Mesendoderm (in vitro differentiated cells): ENCODE data around the gene DES.

Experiments used
- DNase-seq: peaks from one replicate; pipeline ENCODE4 v3.0.0; 2013
- H2AK5ac ChIP-seq: 2 replicates; pipeline ENCODE4 v1.6.1; 2013; ENCODE audit warnings: low read length, inconsistent platforms
- H2BK120ac ChIP-seq: 2 replicates; pipeline ENCODE4 v1.6.1; 2013; ENCODE audit warnings: low read depth, mild to moderate bottlenecking, low read length, moderate library complexity, mixed read lengths
- H2BK15ac ChIP-seq: replicated peaks from 2 replicates; pipeline ENCODE4 v1.6.1; 2013; ENCODE audit warnings: low read depth, mild to moderate bottlenecking, moderate library complexity
- H2BK5ac ChIP-seq: 2 replicates; pipeline ENCODE4 v1.6.1; 2013; ENCODE audit warnings: low read length, inconsistent platforms
- H3K18ac ChIP-seq: 2 replicates; pipeline ENCODE4 v1.6.1; 2013; ENCODE audit warnings: mild to moderate bottlenecking, low read length, mixed read lengths
- H3K23ac ChIP-seq: one replicate; pipeline ENCODE4 v1.6.1; 2013; ENCODE audit warnings: low read length
- H3K27ac ChIP-seq: 2 replicates; pipeline ENCODE4 v1.5.1; 2013; ENCODE audit warnings: low read depth, mild to moderate bottlenecking, inconsistent platforms, low read length, moderate library complexity
- H3K27me3 ChIP-seq: 2 replicates; pipeline ENCODE4 v1.6.1; 2013; ENCODE audit warnings: low read length, control low read depth, mild to moderate bottlenecking, inconsistent platforms; ENCODE audit not compliant: insufficient read depth, poor library complexity
- H3K36me3 ChIP-seq: 2 replicates; pipeline ENCODE4 v1.6.1; 2013; ENCODE audit warnings: low read length, inconsistent platforms; ENCODE audit not compliant: control insufficient read depth, insufficient read depth
- H3K4ac ChIP-seq: one replicate; pipeline ENCODE4 v1.6.1; 2013; ENCODE audit warnings: low read depth, mild to moderate bottlenecking, low read length, moderate library complexity
- H3K4me1 ChIP-seq: 2 replicates; pipeline ENCODE4 v1.6.1; 2013; ENCODE audit warnings: low read depth, low read length, inconsistent platforms; ENCODE audit not compliant: control insufficient read depth
- H3K4me2 ChIP-seq: 2 replicates; pipeline ENCODE4 v1.6.1; 2013; ENCODE audit warnings: low read length
- H3K4me3 ChIP-seq: 2 replicates; pipeline ENCODE4 v1.5.1; 2013; ENCODE audit warnings: mild to moderate bottlenecking, low read length
- H3K56ac ChIP-seq: one replicate; pipeline ENCODE4 v1.6.1; 2013; ENCODE audit warnings: low read length
- H3K79me1 ChIP-seq: 2 replicates; pipeline ENCODE4 v1.6.1; 2013; ENCODE audit warnings: low read length, inconsistent platforms
- H3K79me2 ChIP-seq: 2 replicates; pipeline ENCODE4 v1.6.1; 2013; ENCODE audit warnings: mild to moderate bottlenecking, low read length; ENCODE audit not compliant: control insufficient read depth, insufficient read depth
- H3K9ac ChIP-seq: 2 replicates; pipeline ENCODE4 v1.6.1; 2013; ENCODE audit warnings: low read length, inconsistent platforms
- H4K5ac ChIP-seq: one replicate; pipeline ENCODE4 v1.6.1; 2013; ENCODE audit warnings: low read length
- H4K8ac ChIP-seq: one replicate; pipeline ENCODE4 v1.6.1; 2013; ENCODE audit warnings: low read depth, mild to moderate bottlenecking, control low read depth, low read length, moderate library complexity
- WGBS: extraction: QIAGEN DNeasy Blood & Tissue Kit; methylation state at CpG from one replicate; pipeline ENCODE4 v1.1.7; 2013; ENCODE audit warnings: low lambda C conversion rate, missing lambda C conversion rate; ENCODE audit not compliant: insufficient coverage; ENCODE audit errors: extremely low coverage; 5-methylcytosine and 5-hydroxymethylcytosine counted together

Gene DES

GRCh38 chr2:219434718-219435525 is 16.7 kb downstream of the DES start, which contains the start of gene SPEG:
SPEG (plus strand) TSS chr2:219434843; CDS start chr2:219434978, 135 bp downstream.
- H3K27ac ChIP-seq, result no peak within 1 kb of the TSS
- no CpG with 5 or more reads among the region's 77 CpGs for WGBS

GRCh38 chr2:219435701-219436100 is 17.5 kb downstream of the DES start:
- no peak overlapping the region for H3K27ac ChIP-seq
- no peak overlapping the region for H2AK5ac ChIP-seq
- peaks cover 2% of the 10 kb centered on the region for H3K27me3 ChIP-seq
- no peaks in the 10 kb centered on the region for H3K36me3 ChIP-seq
- H3K56ac ChIP-seq, result no peak overlapping the region
- H2BK120ac ChIP-seq, result no peak overlapping the region
- H3K79me2 ChIP-seq, result no peaks in the 10 kb centered on the region
- DNase-seq, result no peak
- H3K18ac ChIP-seq, result no peak overlapping the region
- no peak overlapping the region for H3K9ac ChIP-seq
- no CpG with 5 or more reads among the region's 6 CpGs for WGBS
- H3K4ac ChIP-seq, result no peak overlapping the region
- H3K79me1 ChIP-seq, result no peaks in the 10 kb centered on the region
- no peak overlapping the region for H2BK5ac ChIP-seq
- H3K4me3 ChIP-seq, result no peak overlapping the region
- no peak overlapping the region for H3K23ac ChIP-seq
- no peak overlapping the region for H3K4me2 ChIP-seq
- no peaks in the 10 kb centered on the region for H3K4me1 ChIP-seq
- no peak overlapping the region for H2BK15ac ChIP-seq
- H4K8ac ChIP-seq, result no peak overlapping the region
- H4K5ac ChIP-seq, result no peak overlapping the region

More at GRCh38 chr2:219434718-219435525, 16.7 kb downstream of the DES start, which contains the start of gene SPEG:
- H3K23ac ChIP-seq, result no peak within 1 kb of the TSS
- no peak within 1 kb of the TSS for H2AK5ac ChIP-seq
- no peaks in the 10 kb centered on the region for H3K79me2 ChIP-seq
- no peak within 1 kb of the TSS for H4K5ac ChIP-seq
- H3K4me2 ChIP-seq, result peak within 1 kb of the TSS; percentile 10
- no peaks in the 10 kb centered on the region for H3K4me1 ChIP-seq
- no peak within 1 kb of the TSS for H3K4ac ChIP-seq
- H2BK15ac ChIP-seq, result no peak within 1 kb of the TSS
- no peak within 1 kb of the TSS for H3K4me3 ChIP-seq
- peaks cover 2% of the 10 kb centered on the region for H3K27me3 ChIP-seq
- H4K8ac ChIP-seq, result no peak within 1 kb of the TSS
- H3K36me3 ChIP-seq, result no peaks in the 10 kb centered on the region
- H2BK5ac ChIP-seq, result no peak within 1 kb of the TSS
- peak within 1 kb of the TSS; percentile 15 for H3K9ac ChIP-seq
- H2BK120ac ChIP-seq, result no peak within 1 kb of the TSS
- no peak for DNase-seq
- H3K56ac ChIP-seq, result peak within 1 kb of the TSS; percentile 59
- H3K79me1 ChIP-seq, result no peaks in the 10 kb centered on the region
- peak within 1 kb of the TSS; percentile 34 for H3K18ac ChIP-seq

GRCh38 chr2:219436491-219436890 is 18.3 kb downstream of the DES start:
- Histone ChIP-seq H3K4me1 (no peaks in the 10 kb centered on the region), H3K56ac (no peak overlapping the region), H3K79me2 (no peaks in the 10 kb centered on the region), H3K18ac (no peak overlapping the region), H3K4me2 (no peak overlapping the region), H4K8ac (no peak overlapping the region), H3K9ac (no peak overlapping the region), H3K36me3 (no peaks in the 10 kb centered on the region), H3K27me3 (peaks cover 2% of the 10 kb centered on the region), H3K4ac (no peak overlapping the region), H2AK5ac (no peak overlapping the region), H2BK15ac (no peak overlapping the region), H3K23ac (no peak overlapping the region), H3K4me3 (no peak overlapping the region), H2BK5ac (no peak overlapping the region), H4K5ac (no peak overlapping the region), H3K27ac (no peak overlapping the region), H3K79me1 (no peaks in the 10 kb centered on the region), H2BK120ac (no peak overlapping the region)
- no peak for DNase-seq
- WGBS, result no CpG with 5 or more reads among the region's 5 CpGs

GRCh38 chr2:219437141-219437540 is 19.0 kb downstream of the DES start:
- Histone ChIP-seq H3K4me2 (no peak overlapping the region), H4K8ac (no peak overlapping the region), H3K4ac (no peak overlapping the region), H3K27me3 (peaks cover 2% of the 10 kb centered on the region), H3K9ac (no peak overlapping the region), H3K23ac (no peak overlapping the region), H2BK120ac (no peak overlapping the region), H3K79me2 (no peaks in the 10 kb centered on the region), H2BK5ac (no peak overlapping the region), H2BK15ac (no peak overlapping the region), H4K5ac (no peak overlapping the region), H3K36me3 (no peaks in the 10 kb centered on the region), H3K4me1 (no peaks in the 10 kb centered on the region), H2AK5ac (no peak overlapping the region), H3K56ac (no peak overlapping the region), H3K79me1 (no peaks in the 10 kb centered on the region), H3K4me3 (no peak overlapping the region), H3K18ac (no peak overlapping the region), H3K27ac (no peak overlapping the region)
- no peak for DNase-seq
- WGBS, result no CpG with 5 or more reads among the region's 3 CpGs

- Histone ChIP-seq H2AK5ac (no peak overlapping the region), H3K27me3 (peaks cover 2% of the 10 kb centered on the region), H2BK5ac (no peak overlapping the region), H3K18ac (no peak overlapping the region), H3K36me3 (no peaks in the 10 kb centered on the region), H3K9ac (no peak overlapping the region), H2BK120ac (no peak overlapping the region), H3K4me2 (no peak overlapping the region), H2BK15ac (no peak overlapping the region), H3K4ac (no peak overlapping the region), H3K23ac (no peak overlapping the region), H3K79me1 (no peaks in the 10 kb centered on the region), H3K79me2 (no peaks in the 10 kb centered on the region), H3K4me1 (no peaks in the 10 kb centered on the region), H4K8ac (no peak overlapping the region), H4K5ac (no peak overlapping the region), H3K4me3 (no peak overlapping the region), H3K27ac (no peak overlapping the region), H3K56ac (no peak overlapping the region)
- DNase-seq, result no peak
- WGBS, result no CpG with 5 or more reads among the region's 6 CpGs
Observed at GRCh38 chr2:219437690-219438206, 19.6 kb downstream of the DES start.
